NCI-H1694 treated with DMSO at 0.1 percent for 48 hours (cell line): ENCODE measurements around the gene TCP11L2.
"Not testable (repeated sequence)": the region's sequence is repeated elsewhere in the genome, so short reads cannot be mapped to it uniquely, and the experiment has no call there.

ENCODE experiments used
- DNase-seq: peaks from one replicate; lab custom pipeline; 2025; lab: John Stamatoyannopoulos, UW

Gene TCP11L2

GRCh38 chr12:106284358-106285105 lies 18.0 kb upstream of the TCP11L2 start:
- DNase-seq, result no peak

DNA sequence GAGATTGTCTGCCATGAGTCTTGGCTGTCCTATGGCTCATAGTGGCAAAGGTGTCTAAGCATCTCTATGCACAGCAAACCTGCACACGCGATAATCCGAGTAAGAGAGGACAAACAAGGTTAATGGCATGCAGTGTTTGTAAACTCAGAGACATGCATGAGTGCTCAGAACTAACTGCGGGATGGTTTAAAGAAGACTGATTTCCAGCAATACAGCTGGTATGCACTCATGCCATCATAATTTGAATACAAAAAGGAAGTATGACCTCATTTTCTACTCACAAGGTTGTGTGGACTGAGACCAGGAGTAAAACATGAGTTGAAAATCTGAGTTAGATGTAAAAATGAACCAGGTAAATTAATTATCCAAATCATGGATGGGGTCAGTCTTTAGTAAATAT lies 16.6 kb upstream of the TCP11L2 start:
- DNase-seq, result peak; percentile 37

DNA sequence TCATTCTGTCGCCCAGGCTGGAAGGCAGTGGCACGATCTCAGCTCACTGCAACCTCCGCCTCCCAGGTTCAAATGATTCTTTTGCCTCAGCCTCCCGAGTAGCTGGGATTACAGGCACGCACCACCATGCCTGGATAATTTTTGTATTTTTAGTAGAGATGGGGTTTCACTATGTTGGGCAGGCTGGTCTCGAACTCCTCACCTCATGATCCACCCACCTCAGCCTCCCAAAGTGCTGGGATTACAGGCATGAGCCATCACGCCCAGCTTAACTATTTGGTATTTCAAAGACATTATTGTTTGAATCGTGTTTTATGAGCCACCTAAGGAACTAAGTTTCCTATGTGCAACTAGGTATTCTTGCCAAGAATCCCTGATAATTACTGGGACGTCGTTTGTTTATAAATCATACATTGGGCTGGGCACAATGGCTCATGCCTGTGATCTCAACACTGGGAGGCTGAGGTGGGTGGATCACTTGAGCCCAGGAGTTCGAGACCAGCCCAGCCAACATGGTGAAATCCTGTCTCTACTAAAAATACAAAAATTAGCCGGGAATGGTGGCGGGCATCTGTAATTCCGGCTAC lies 15.9 kb upstream of the TCP11L2 start:
- not testable (repeated sequence) for DNase-seq

GRCh38 chr12:106287364-106287763 lies 15.2 kb upstream of the TCP11L2 start:
- no peak for DNase-seq

DNA sequence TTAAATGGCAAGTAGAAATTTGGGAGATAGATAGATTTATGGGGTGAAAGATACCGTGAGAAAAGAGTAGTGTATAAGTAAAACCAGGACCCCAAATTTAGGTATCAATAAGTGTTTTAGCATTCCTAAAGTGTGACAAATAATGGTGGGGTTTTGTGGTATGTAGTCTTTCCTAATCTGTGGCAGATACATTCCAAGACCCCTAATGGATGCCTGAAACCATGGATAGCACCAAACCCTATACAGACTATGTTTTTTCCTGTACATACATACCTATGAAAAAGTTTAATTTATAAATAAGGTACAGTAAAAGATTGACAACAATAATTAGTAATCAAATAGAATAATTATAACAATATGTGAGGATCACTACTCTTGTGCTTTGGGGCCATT lies 14.4 kb upstream of the TCP11L2 start:
- DNase-seq, result no peak

- DNase-seq, result no peak
These were observed 13.9 kb upstream of the TCP11L2 start for GRCh38 chr12:106288494-106289195.

- DNase-seq, result no peak
These were observed 13.3 kb upstream of the TCP11L2 start for GRCh38 chr12:106289196-106289681.

- no peak for DNase-seq
These were observed 11.9 kb upstream of the TCP11L2 start for GRCh38 chr12:106290666-106291065.

DNA sequence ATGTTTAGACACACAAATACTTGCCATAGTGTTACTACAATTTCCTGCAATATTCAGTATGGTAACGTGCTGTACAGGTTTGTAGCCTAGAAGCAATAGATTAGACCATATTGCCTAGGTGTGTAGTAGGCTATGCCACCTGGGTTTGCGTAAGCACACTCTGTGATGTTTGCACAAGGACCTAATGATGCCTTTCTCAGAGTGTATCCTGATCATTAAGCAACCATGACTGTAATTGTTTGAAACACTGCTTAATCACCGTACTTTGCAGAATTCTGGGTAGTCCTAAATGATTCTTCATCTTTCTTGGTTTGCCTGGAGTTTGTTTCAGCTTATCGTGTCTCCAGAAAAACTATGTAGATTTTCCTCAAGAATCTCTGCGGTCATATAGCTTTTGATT lies 11.2 kb upstream of the TCP11L2 start:
- no peak for DNase-seq

DNA sequence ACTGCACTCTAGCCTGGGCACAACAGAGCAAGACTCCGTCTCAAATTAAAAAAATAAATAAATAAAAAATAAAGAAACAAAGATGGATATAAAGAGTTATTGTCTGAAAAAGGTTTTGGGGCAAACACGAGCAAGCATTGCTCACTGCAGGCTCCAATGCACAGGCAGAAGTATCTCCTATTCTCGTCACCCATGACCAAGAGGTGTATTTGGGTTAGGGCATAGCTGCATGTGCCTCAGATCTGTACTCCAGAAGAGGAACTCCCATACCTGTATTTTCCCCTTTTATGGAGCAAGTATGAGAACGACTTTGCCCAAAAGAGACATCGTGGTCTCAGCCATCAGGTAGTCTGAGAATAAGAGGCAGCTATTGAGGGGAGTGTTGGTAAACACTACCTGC lies 10.2 kb upstream of the TCP11L2 start:
- DNase-seq, result no peak

DNA sequence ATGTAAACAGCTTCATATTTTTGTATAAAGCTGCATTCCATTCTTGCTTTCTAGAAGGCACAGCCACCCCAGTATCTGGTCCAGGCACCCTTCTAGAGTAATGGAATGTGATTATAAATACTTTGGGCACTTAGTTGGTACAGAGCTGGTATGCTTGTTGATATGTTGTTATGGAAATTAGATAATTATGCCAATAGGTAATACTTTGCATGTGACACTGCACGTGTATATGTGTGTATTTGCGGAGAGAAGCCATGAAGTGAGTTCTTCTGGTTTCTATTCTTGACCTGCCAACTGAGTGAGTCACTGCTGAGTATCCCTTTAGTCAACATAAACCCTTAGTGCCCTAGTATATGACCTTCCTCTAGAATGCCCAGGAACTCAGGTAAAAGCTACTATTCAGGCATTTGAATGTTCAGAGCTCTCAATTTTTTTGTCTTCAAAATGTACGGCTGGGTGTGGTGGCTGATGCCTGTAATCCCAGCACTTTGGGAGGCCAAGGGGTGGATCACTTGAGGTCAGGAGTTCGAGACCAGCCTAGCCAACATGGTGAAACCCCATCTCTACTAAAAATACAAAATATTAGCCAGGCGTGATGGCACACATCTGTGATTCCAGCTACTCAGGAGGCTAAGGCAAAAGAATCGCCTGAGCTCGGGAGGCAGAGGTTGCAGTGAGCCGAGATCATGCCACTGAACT lies 6.2 kb upstream of the TCP11L2 start:
- no peak for DNase-seq

- DNase-seq, result no peak
These were observed 5.5 kb upstream of the TCP11L2 start for GRCh38 chr12:106297075-106297474.

- DNase-seq, result no peak
These were observed 4.9 kb upstream of the TCP11L2 start for GRCh38 chr12:106297681-106298080.

DNA sequence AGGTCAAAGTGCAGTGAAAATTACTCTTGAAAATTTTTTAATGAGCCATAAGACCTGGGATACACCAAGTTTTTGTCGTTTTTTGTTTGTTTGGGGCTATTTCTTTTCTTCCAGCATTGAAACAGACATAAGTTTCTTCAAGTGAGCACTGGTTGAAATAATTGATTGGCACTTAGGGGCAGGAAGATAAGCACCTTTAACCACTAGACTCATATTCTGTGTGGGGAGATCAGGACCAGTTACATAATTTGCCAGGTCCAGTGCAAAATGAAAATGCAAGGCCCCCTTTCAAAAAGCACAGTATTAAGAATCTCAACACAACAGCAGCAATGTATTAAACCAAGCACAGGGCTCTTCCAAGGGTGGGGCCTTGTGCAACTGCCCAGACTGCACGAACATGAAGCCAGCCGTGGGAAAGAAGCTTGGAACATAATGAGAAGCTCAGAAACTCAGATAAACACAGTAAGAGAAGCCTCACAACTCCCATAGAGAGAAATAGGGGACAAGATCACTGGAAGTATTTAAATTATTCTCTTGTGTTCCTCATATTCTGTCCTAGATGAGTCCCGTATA lies 3.2 kb upstream of the TCP11L2 start:
- no peak for DNase-seq

DNA sequence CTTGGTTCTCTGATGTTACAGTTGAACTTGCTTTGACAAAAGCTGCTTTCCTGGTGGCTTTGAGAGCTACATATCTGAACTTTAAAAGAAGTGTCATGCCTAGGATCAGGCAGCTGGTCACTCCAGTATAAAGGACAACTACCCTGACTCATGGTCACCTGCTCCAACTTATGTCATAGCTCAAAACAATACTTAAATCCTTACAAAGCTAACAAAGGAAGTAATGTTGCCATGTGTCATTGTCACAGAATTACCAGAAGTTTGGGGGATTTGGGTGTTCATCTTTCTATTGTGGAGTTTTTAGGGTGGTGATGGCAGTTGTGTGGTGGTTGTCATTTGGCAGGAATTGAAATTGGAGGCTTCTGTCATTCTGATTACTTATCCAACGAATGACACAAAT lies 1.8 kb upstream of the TCP11L2 start:
- no peak for DNase-seq

- no peak for DNase-seq
These were observed 1.3 kb upstream of the TCP11L2 start for GRCh38 chr12:106301241-106301610.

DNA sequence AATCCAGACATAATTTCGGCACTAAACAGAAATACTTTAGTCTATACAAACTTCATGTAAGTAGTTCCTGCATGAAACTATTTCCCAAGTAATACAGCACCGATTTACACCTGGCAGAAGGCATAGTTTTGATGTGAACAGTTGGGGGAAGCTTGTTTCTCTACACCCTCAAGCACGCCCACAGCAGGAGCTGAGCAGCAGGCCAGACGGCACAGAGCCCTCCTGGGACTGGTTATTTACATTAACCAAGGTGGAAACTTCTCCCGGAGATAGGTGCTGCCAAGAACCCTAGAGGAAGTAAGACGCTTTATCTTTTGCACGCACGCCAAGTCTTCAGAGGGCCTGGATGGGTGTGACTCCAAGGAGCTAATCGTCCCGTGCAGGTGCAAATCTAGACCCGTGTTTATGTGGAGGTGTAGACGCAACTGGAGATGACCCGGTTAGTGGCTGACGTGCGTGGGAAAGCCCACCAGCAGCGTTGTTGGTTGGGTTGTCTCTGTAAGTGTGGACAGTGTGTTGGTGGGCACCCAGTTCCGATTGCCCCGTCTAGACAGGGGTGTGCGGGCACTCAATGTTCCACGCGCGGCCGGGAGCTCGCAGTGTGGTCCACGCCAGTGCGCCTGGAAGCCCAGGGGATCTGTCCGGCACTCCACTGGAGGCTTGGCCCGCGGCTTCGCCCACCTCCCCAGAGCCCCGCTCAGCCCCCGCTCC lies 767 bp upstream of the TCP11L2 start:
- DNase-seq, result peak; percentile 43

GRCh38 chr12:106303202-106303820 lies 778 bp downstream of the TCP11L2 start:
- DNase-seq, result peak; percentile 56

DNA sequence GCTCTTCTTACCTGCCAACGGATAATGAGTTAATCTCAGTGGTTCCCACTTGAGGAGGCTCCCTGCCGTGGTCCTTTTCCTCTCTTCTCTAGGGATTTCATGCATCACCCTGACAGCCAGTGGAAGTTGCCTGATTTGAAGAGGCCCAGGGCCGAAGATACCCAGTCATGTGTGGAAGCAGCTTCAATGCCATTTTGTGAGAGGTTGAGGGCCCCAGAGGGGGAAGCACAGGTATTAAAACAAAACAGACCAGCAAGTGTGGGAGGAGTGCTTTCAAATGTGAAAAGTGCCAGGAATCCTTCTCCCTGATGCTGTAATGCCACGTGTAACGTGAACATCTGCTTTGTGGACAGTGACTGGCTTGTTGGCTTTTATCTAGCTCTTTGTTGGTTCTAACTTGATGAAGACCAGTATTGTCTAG lies 1.5 kb downstream of the TCP11L2 start:
- no peak for DNase-seq

GRCh38 chr12:106304797-106305196 lies 2.3 kb downstream of the TCP11L2 start:
- DNase-seq, result no peak

DNA sequence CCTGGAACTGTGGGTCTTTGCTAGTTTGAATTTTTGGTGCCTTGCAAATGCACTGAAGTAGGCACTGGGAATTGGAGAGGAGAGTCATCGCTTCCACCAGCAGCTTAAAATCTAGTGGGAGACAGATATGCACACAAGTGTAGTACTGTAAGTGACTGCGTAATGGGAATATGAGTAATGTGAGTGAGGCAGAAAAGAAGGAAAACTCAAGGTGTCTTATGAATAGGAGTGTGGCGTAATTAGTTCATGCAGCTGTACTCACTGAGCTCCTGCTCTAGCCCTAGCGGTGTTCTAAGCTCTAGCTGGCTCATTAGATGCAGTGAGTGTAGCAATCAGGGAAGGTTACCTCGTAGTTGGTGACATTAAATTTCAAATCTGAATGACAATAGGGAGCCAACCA lies 2.8 kb downstream of the TCP11L2 start:
- no peak for DNase-seq
